ENCODE measurements around the gene CLEC4M.

- TF ChIP-seq REST (IDR thresholded peaks at IDR 0.05; ENCODE audit: insufficient read depth in 1 of 2, low read depth in 2 of 2, low read length in 2 of 2) (no peak), TAF1 (IDR thresholded peaks at IDR 0.05; ENCODE audit: borderline replicate concordance, insufficient read depth, low read length) (no peak), POLR2AphosphoS5 (IDR thresholded peaks at IDR 0.05; ENCODE audit: low read depth, low read length) (no peak)
These were observed 30.4 kb downstream of the CLEC4M start for GRCh38 chr19:7793493-7793892.
